Common myeloid progenitor, CD34-positive (primary cell): ENCODE data around the gene RPS25.

ENCODE experiments used
- CTCF ChIA-PET: fragments of 350-600 bp; sonication (Branson Sonifier 250); formaldehyde crosslinking; loops from one replicate; lab custom pipeline; 2021; ENCODE audit warnings: antibody characterized with exemption; lab: Charles Lee
- POLR2A ChIA-PET: fragments of 350-600 bp; sonication (Branson Sonifier 250); formaldehyde crosslinking; loops from one replicate; lab custom pipeline; 2021; ENCODE audit warnings: antibody characterized with exemption; lab: Charles Lee
- DNase-seq, 3 donors: peaks; one replicate each; pipeline versions ENCODE4 v3.0.0 to v3.0.0-alpha.2; 2013
- H3K27ac ChIP-seq, 2 experiments: 1 replicate in 1 of 2; 2 replicates in 1 of 2; pipeline ENCODE4 v1.7.0; 2013; ENCODE audit warnings: inconsistent platforms in 2 of 2, low read length in 2 of 2, mild to moderate bottlenecking in 2 of 2, low read depth in 1 of 2, moderate library complexity in 1 of 2; ENCODE audit not compliant: severe bottlenecking in 2 of 2, insufficient read depth in 1 of 2, poor library complexity in 1 of 2
- H3K27me3 ChIP-seq, 5 experiments: replicated peaks in 2 of 5; 1 replicate in 3 of 5; 2 replicates in 2 of 5; pipeline versions ENCODE4 v1.6.1 to v1.7.0; 2013; ENCODE audit warnings: low read length in 4 of 5, mild to moderate bottlenecking in 2 of 5, moderate library complexity in 2 of 5, inconsistent platforms in 1 of 5; ENCODE audit not compliant: insufficient read depth in 5 of 5, control insufficient read depth in 4 of 5
- H3K36me3 ChIP-seq, 4 experiments: 1 replicate in 2 of 4; 2 replicates in 2 of 4; pipeline versions ENCODE4 v1.6.1 to v1.7.0; 2013; ENCODE audit warnings: low read length in 3 of 4, control low read depth in 1 of 4, mild to moderate bottlenecking in 1 of 4; ENCODE audit not compliant: control insufficient read depth in 4 of 4, insufficient read depth in 4 of 4
- H3K4me1 ChIP-seq, 4 experiments: 1 replicate in 3 of 4; 2 replicates in 1 of 4; pipeline versions ENCODE4 v1.6.1 to v1.7.1; 2013; ENCODE audit warnings: low read length in 3 of 4, mild to moderate bottlenecking in 3 of 4, control low read depth in 1 of 4, inconsistent platforms in 1 of 4, moderate library complexity in 1 of 4; ENCODE audit not compliant: control insufficient read depth in 4 of 4, insufficient read depth in 4 of 4; ENCODE audit errors: control extremely low read depth in 1 of 4
- H3K4me3 ChIP-seq, 7 experiments: 1 replicate in 4 of 7; 2 replicates in 3 of 7; pipeline versions ENCODE4 v1.5.1 to v1.7.0; 2013; ENCODE audit warnings: mild to moderate bottlenecking in 7 of 7, low read length in 6 of 7, moderate library complexity in 6 of 7, inconsistent platforms in 2 of 7, low read depth in 2 of 7, control low read depth in 1 of 7; ENCODE audit not compliant: insufficient read depth in 4 of 7, control insufficient read depth in 1 of 7; ENCODE audit errors: extremely low read depth in 1 of 7
- H3K9me3 ChIP-seq, 5 experiments: 1 replicate in 4 of 5; 2 replicates in 1 of 5; pipeline versions ENCODE4 v1.6.1 to v1.7.1; 2013; ENCODE audit warnings: low read length in 4 of 5, mild to moderate bottlenecking in 2 of 5, inconsistent platforms in 1 of 5, low read depth in 1 of 5, moderate library complexity in 1 of 5; ENCODE audit not compliant: control insufficient read depth in 4 of 5, insufficient read depth in 2 of 5; ENCODE audit errors: control extremely low read depth in 1 of 5
- WGBS: methylation state at CpG from one replicate; pipeline ENCODE4 v1.1.5; 2013; ENCODE audit not compliant: insufficient coverage; 5-methylcytosine and 5-hydroxymethylcytosine counted together

RPS25 gene

GRCh38 chr11:119026970-119027369 is 8.8 kb upstream of the RPS25 start:
- DNase-seq, result no peak
- ChIA-PET CTCF (interaction anchor here (0.6 to 1.9 kb wide), 2 partner anchors 8 to 22 kb away, joined by 3 to 5 read pairs; no protein-coding TSS in a partner anchor), POLR2A (no interaction called here)
- Histone ChIP-seq H3K36me3 (peaks cover 13 to 66% (median 47%) of the 10 kb centered on the region in 4 experiments), H3K4me1 (peaks cover 0 to 22% (median 21%) of the 10 kb centered on the region in 4 experiments), H3K27me3 (no peaks in the 10 kb centered on the region), H3K9me3 (no peaks in the 10 kb centered on the region), H3K4me3 (no peak overlapping the region), H3K27ac (no peak overlapping the region)
- WGBS, result 100% methylated on average over 1 of the region's 2 CpGs

DNA sequence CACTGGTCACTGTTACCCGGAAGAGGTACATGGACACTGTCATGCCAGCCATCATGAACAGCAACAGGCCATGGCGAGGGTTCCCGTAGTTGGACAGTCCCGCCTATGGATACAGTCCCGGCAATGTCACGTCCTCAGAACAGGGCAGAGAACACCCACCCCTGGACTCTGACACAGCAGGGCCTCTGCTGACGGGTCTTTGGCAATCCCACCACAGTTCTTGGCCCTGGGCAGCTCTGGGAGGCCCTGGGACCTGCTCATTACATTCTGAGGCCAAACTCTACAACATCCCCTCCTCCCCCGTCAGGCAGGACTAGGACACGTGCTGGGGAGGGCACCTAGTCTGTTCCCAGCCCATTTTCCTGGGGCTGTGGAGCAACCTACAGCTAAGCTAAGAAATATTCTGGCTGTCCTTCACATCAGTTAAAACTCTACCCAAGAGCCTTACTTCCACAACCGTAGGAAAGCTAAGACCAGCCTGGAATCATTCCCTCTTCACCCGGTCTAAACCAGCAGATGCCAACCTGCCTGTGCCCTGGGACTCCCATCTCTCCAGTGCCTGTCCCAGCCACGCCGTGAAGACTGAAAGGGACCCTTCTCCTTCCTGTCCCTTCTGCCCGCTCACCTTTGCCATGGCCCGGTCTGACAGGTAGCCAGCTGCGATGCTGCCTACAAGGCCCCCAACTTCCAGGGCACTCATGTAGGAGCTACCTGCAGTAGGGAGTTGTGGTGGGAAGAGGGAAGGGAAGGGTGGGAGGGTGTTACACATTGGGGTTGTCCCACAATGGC is 8.0 kb upstream of the RPS25 start:
- H3K36me3 ChIP-seq, result peaks cover 13 to 74% (median 52%) of the 10 kb centered on the region in 4 experiments
- no peak overlapping the region for H3K27ac ChIP-seq
- H3K4me3 ChIP-seq, result no peak overlapping the region
- no peaks in the 10 kb centered on the region for H3K27me3 ChIP-seq
- peaks cover 0 to 22% (median 19%) of the 10 kb centered on the region in 4 experiments for H3K4me1 ChIP-seq
- WGBS, result 100% methylated on average over 10 of the region's 16 CpGs
- no peak for DNase-seq
- POLR2A ChIA-PET, result interaction anchor here (0.5 to 1.1 kb wide), 3 partner anchors 17 to 69 kb away, joined by 3 to 4 read pairs (median 3); no protein-coding TSS in a partner anchor
- CTCF ChIA-PET, result interaction anchor here (1.2 kb wide), 1 partner anchor 24 kb away, joined by 3 read pairs; no protein-coding TSS in a partner anchor
- H3K9me3 ChIP-seq, result no peaks in the 10 kb centered on the region

DNA sequence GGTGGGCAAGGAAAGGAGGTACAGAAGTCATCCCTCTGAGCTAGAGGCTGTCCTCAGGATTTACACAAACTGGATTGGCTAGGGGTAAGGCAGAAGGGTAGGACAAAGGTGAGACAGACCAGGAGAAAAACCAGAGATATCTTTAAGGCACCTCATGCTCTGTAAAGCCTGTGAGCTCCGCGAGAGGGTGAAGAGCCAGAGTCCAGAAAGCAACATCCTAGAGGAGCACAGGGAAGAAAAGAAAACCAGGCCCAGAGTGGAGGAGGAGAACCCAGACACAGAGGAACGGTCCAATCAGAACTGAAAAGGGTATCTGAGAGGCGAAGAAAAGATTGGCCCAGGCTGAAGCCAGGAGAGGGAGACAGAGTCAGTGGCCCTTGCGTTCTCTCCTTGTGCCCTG is 7.4 kb upstream of the RPS25 start:
- CTCF ChIA-PET, result interaction anchor here (1.2 to 2.3 kb wide), 2 partner anchors 13 to 24 kb away, joined by 3 to 7 read pairs; no protein-coding TSS in a partner anchor
- no peak for DNase-seq
- no peak overlapping the region for H3K27ac ChIP-seq
- H3K4me1 ChIP-seq, result peaks cover 0 to 21% (median 18%) of the 10 kb centered on the region in 4 experiments
- H3K27me3 ChIP-seq, result no peaks in the 10 kb centered on the region
- peaks cover 13 to 76% (median 53%) of the 10 kb centered on the region in 4 experiments for H3K36me3 ChIP-seq
- no peaks in the 10 kb centered on the region for H3K9me3 ChIP-seq
- POLR2A ChIA-PET, result interaction anchor here (0.5 to 1.1 kb wide), 2 partner anchors 18 to 29 kb away, joined by 3 to 4 read pairs; no protein-coding TSS in a partner anchor
- H3K4me3 ChIP-seq, result no peak overlapping the region
- WGBS, result 99% methylated on average over 5 of the region's 5 CpGs

DNA sequence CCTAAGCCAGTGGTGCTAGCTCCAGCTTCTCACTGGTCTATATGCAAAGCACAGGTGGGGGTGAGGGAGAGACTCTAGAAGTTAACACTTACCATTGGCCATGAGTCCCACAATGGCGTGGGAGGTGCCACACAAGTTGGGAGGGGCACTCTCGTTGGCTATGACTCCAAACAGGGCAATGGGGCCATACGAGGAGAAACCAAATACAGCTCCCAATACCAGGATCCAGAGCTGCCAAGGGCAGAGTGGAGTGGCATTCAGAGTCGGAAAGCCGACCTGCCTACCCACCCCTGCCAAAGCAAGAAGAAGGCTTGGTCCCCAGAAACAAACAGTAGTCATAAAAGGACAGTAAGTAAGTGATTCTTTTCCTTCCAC is 6.9 kb upstream of the RPS25 start:
- 91% methylated on average over 5 of the region's 5 CpGs for WGBS
- POLR2A ChIA-PET, result interaction anchor here (1.1 kb wide), 1 partner anchor 29 kb away, joined by 3 read pairs; no protein-coding TSS in a partner anchor
- peaks cover 13 to 76% (median 53%) of the 10 kb centered on the region in 4 experiments for H3K36me3 ChIP-seq

DNA sequence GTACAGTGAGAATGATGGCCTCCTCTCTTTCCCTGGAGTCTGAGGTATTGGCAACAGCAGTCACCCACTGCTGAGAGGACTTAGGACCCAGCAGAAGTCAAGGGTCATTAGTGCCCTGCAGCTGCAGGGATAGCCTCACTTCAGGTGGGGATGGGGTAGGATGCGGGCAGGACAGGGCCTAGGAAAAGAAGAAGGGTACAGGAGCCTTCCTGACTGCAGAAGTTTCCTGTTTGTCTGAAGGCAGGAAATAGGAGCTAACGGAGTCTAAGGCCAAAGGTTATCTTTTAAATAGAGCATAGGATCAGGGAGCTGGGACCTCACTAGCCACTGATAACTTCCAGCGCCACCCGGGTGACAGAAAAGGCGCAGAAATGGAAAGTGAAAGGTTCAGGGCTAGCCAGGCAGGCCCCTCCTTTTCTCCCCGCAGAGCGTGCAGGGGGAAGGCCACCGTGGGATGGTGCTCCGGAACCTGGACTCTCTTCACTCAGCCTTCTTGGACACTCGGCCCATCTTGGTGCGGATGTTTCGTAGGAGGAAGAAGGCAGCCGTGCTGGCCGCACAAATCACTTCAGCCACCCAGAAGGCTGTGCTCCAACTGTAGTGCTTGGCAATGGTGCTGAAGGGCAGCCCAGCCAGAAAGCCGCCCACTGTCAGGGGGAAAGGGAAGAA is 6.4 kb upstream of the RPS25 start:
- Histone ChIP-seq H3K36me3 (peaks cover 13 to 76% (median 53%) of the 10 kb centered on the region in 4 experiments), H3K27ac (no peak overlapping the region), H3K9me3 (no peaks in the 10 kb centered on the region), H3K27me3 (no peaks in the 10 kb centered on the region), H3K4me3 (no peak overlapping the region), H3K4me1 (peaks cover 4 to 19% (median 15%) of the 10 kb centered on the region in 4 experiments)
- WGBS, result 88% methylated on average over 14 of the region's 15 CpGs
- CTCF ChIA-PET, result interaction anchor here (0.9 to 2.3 kb wide), 3 partner anchors 14 to 30 kb away, joined by 3 to 7 read pairs (median 4); no protein-coding TSS in a partner anchor
- DNase-seq, result no peak
- POLR2A ChIA-PET, result interaction anchor here (1.0 to 1.1 kb wide), 2 partner anchors 9 to 30 kb away, joined by 3 read pairs; no protein-coding TSS in a partner anchor

More for the DNA sequence above, 6.9 kb upstream of the RPS25 start:
- CTCF ChIA-PET, result interaction anchor here (0.9 to 2.3 kb wide), 3 partner anchors 14 to 29 kb away, joined by 3 to 7 read pairs (median 4); no protein-coding TSS in a partner anchor
- DNase-seq, result no peak
- Histone ChIP-seq H3K4me1 (peaks cover 0 to 19% (median 15%) of the 10 kb centered on the region in 4 experiments), H3K27ac (no peak overlapping the region), H3K27me3 (no peaks in the 10 kb centered on the region), H3K9me3 (no peaks in the 10 kb centered on the region), H3K4me3 (no peak overlapping the region)

DNA sequence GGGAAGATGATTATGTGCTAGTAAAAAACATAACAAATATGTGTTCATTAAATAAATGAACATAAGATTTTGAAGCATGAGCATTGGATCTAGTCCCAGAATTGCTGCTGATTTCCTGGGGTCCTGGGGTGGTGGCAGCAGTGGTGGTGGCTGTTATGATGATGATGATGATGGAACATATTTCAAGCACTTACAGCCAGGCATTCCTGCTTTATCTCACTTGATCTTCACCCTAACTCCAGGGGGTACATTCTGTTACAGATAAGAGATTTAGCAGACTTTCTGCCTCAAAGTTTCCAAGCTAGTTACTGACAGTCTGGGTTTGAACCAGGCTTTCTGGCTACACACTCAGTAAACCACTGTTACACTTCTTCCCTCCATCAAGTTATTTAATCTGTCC is 5.6 kb upstream of the RPS25 start:
- Histone ChIP-seq H3K9me3 (no peaks in the 10 kb centered on the region), H3K36me3 (peaks cover 13 to 72% (median 53%) of the 10 kb centered on the region in 4 experiments), H3K27ac (no peak overlapping the region), H3K4me1 (peaks cover 5 to 13% (median 11%) of the 10 kb centered on the region in 4 experiments), H3K27me3 (no peaks in the 10 kb centered on the region), H3K4me3 (no peak overlapping the region)
- POLR2A ChIA-PET, result interaction anchor here (1.0 kb wide), 1 partner anchor 10 kb away, joined by 3 read pairs; no protein-coding TSS in a partner anchor
- DNase-seq, result no peak
- CTCF ChIA-PET, result interaction anchor here (0.8 to 2.3 kb wide), 6 partner anchors 10 to 24 kb away, joined by 3 to 7 read pairs (median 3); no protein-coding TSS in a partner anchor
